Measurements from ENCODE around the gene AGAP1. TPM values are rescaled to one million over a fixed set of nuclear protein-coding genes. Genes with fewer than 3 reads are reported as not detected.

Gene AGAP1
- total and polyA plus RNA-seq, 7 donors, result 10.8 to 42.7 (median 18.6) TPM

- TF ChIP-seq EP300 (IDR thresholded peaks at IDR 0.05) (no peak), POLR2AphosphoS5 (IDR thresholded peaks at IDR 0.05) (no peak), CTCF (IDR thresholded peaks at IDR 0.05) (no peak)
- Histone ChIP-seq H3K9me3 (no peaks in the 10 kb centered on the region), H3K27me3 (no peaks in the 10 kb centered on the region), H3K4me1 (no peaks in the 10 kb centered on the region), H3K4me3 (no peak overlapping the region), H3K27ac (no peak overlapping the region), H3K36me3 (no peaks in the 10 kb centered on the region)
- WGBS, 2 donors, result 73 to 87% methylated on average over 8 of the region's 8 CpGs
- DNase-seq, result no peak
- intact Hi-C loops (cut with DNase I), result no loop called here
Measured at GRCh38 chr2:236012155-236012554, 518.3 kb downstream of the AGAP1 start.

GRCh38 chr2:236014408-236015131, 520.7 kb downstream of the AGAP1 start:
- Histone ChIP-seq H3K36me3 (peaks cover 0 to 7% (median 0%) of the 10 kb centered on the region in 4 donors), H3K27ac (no peak overlapping the region), H3K27me3 (no peaks in the 10 kb centered on the region), H3K4me1 (no peaks in the 10 kb centered on the region), H3K4me3 (no peak overlapping the region), H3K9me3 (no peaks in the 10 kb centered on the region)
- no peak for DNase-seq
- WGBS, 2 donors, result 61 to 80% methylated on average over 25 of the region's 25 CpGs
- no peak for TF ChIP-seq EP300 (IDR thresholded peaks at IDR 0.05)
- TF ChIP-seq POLR2A (IDR thresholded peaks at IDR 0.05), result no peak
- no peak for TF ChIP-seq CTCF (IDR thresholded peaks at IDR 0.05)
- no peak for TF ChIP-seq POLR2AphosphoS5 (IDR thresholded peaks at IDR 0.05)
- intact Hi-C loops (cut with DNase I), result no loop called here

GRCh38 chr2:236015171-236015570, 521.3 kb downstream of the AGAP1 start:
- Histone ChIP-seq H3K27me3 (no peaks in the 10 kb centered on the region), H3K9me3 (no peaks in the 10 kb centered on the region), H3K4me3 (no peak overlapping the region), H3K27ac (no peak overlapping the region), H3K36me3 (peaks cover 0 to 7% (median 0%) of the 10 kb centered on the region in 4 donors), H3K4me1 (no peaks in the 10 kb centered on the region)
- intact Hi-C loops (cut with DNase I), result no loop called here
- TF ChIP-seq EP300 (IDR thresholded peaks at IDR 0.05), result no peak
- TF ChIP-seq POLR2AphosphoS5 (IDR thresholded peaks at IDR 0.05), result no peak
- TF ChIP-seq CTCF (IDR thresholded peaks at IDR 0.05), result no peak
- no peak for TF ChIP-seq POLR2A (IDR thresholded peaks at IDR 0.05)
- no peak for DNase-seq
- 80 to 85% methylated on average over 6 of the region's 6 CpGs for WGBS, 2 donors

GRCh38 chr2:236016496-236016895, 522.7 kb downstream of the AGAP1 start:
- 95 to 96% methylated on average over 4 of the region's 4 CpGs for WGBS, 2 donors
- no peak for DNase-seq
- Histone ChIP-seq H3K27me3 (no peaks in the 10 kb centered on the region), H3K36me3 (peaks cover 0 to 7% (median 0%) of the 10 kb centered on the region in 4 donors), H3K4me3 (no peak overlapping the region), H3K27ac (no peak overlapping the region), H3K9me3 (no peaks in the 10 kb centered on the region), H3K4me1 (no peaks in the 10 kb centered on the region)
- no peak for TF ChIP-seq EP300 (IDR thresholded peaks at IDR 0.05)
- TF ChIP-seq CTCF (IDR thresholded peaks at IDR 0.05), result no peak
- TF ChIP-seq POLR2A (IDR thresholded peaks at IDR 0.05), result no peak
- TF ChIP-seq POLR2AphosphoS5 (IDR thresholded peaks at IDR 0.05), result no peak
- intact Hi-C loops (cut with DNase I), result no loop called here

GRCh38 chr2:236017446-236017845, 523.6 kb downstream of the AGAP1 start:
- 71 to 77% methylated on average over 3 of the region's 3 CpGs for WGBS, 2 donors
- TF ChIP-seq POLR2AphosphoS5 (IDR thresholded peaks at IDR 0.05) (no peak), POLR2A (IDR thresholded peaks at IDR 0.05) (no peak), CTCF (IDR thresholded peaks at IDR 0.05) (no peak), EP300 (IDR thresholded peaks at IDR 0.05) (no peak)
- H3K27me3 ChIP-seq, result no peaks in the 10 kb centered on the region
- no peak for DNase-seq
- peaks cover 0 to 7% (median 0%) of the 10 kb centered on the region in 4 donors for H3K36me3 ChIP-seq
- no peaks in the 10 kb centered on the region for H3K9me3 ChIP-seq
- no peaks in the 10 kb centered on the region for H3K4me1 ChIP-seq
- intact Hi-C loops (cut with DNase I), result no loop called here
- no peak overlapping the region for H3K27ac ChIP-seq
- H3K4me3 ChIP-seq, result no peak overlapping the region

Data from sigmoid colon (tissue), 7 donors.